ENCODE measurements around the gene SH2D6.
"Not testable (repeated sequence)": the region's sequence is repeated elsewhere in the genome, so short reads cannot be mapped to it uniquely, and the experiment has no call there.

SH2D6 gene

GRCh38 chr2:85422072-85422457 lies 3.6 kb downstream of the SH2D6 start:
- no peak for DNase-seq

- DNase-seq: no peak
Observed at GRCh38 chr2:85423525-85423924, 5.0 kb downstream of the SH2D6 start.

GRCh38 chr2:85425588-85425987 lies 7.1 kb downstream of the SH2D6 start:
- DNase-seq: no peak

GRCh38 chr2:85427300-85427835 lies 8.9 kb downstream of the SH2D6 start:
- no peak for DNase-seq

GRCh38 chr2:85428343-85428881 lies 9.9 kb downstream of the SH2D6 start:
- no peak for DNase-seq

GRCh38 chr2:85429213-85429923 lies 10.9 kb downstream of the SH2D6 start:
- no peak for DNase-seq

- DNase-seq: no peak
Observed at GRCh38 chr2:85429924-85430289, 11.4 kb downstream of the SH2D6 start.

- DNase-seq: peak; percentile 85
Observed at GRCh38 chr2:85430752-85431569, 12.4 kb downstream of the SH2D6 start.

- no peak for DNase-seq
Observed at GRCh38 chr2:85431570-85432205, 13.2 kb downstream of the SH2D6 start.

GRCh38 chr2:85433511-85434089 lies 15.1 kb downstream of the SH2D6 start:
- peak; percentile 90 for DNase-seq

GRCh38 chr2:85434696-85435095 lies 16.2 kb downstream of the SH2D6 start:
- DNase-seq: no peak

GRCh38 chr2:85435220-85435958 lies 16.9 kb downstream of the SH2D6 start:
- DNase-seq: no peak

- no peak for DNase-seq
Observed at GRCh38 chr2:85435981-85436835, 17.7 kb downstream of the SH2D6 start.

GRCh38 chr2:85436836-85437487 lies 18.4 kb downstream of the SH2D6 start:
- no peak for DNase-seq

GRCh38 chr2:85437488-85438200 lies 19.1 kb downstream of the SH2D6 start:
- peak; percentile 90 for DNase-seq

GRCh38 chr2:85438201-85439024 lies 19.9 kb downstream of the SH2D6 start:
- DNase-seq: no peak

- DNase-seq: no peak
Observed at GRCh38 chr2:85439025-85439472, 20.5 kb downstream of the SH2D6 start.

- DNase-seq: not testable (repeated sequence)
Observed at GRCh38 chr2:85439569-85439968, 21.1 kb downstream of the SH2D6 start.

GRCh38 chr2:85439986-85440385 lies 21.5 kb downstream of the SH2D6 start:
- DNase-seq: no peak
